ENCODE data around the gene BFAR. TPM values are rescaled to one million over a fixed set of nuclear protein-coding genes. Genes with fewer than 3 reads are reported as not detected.

BFAR gene
- total and polyA plus RNA-seq, 9 of the 15 experiments (the other 6 are each of a cell fraction or from before 2014, with no cell fraction given), result 45.0 to 82.6 (median 60.4) TPM

DNA sequence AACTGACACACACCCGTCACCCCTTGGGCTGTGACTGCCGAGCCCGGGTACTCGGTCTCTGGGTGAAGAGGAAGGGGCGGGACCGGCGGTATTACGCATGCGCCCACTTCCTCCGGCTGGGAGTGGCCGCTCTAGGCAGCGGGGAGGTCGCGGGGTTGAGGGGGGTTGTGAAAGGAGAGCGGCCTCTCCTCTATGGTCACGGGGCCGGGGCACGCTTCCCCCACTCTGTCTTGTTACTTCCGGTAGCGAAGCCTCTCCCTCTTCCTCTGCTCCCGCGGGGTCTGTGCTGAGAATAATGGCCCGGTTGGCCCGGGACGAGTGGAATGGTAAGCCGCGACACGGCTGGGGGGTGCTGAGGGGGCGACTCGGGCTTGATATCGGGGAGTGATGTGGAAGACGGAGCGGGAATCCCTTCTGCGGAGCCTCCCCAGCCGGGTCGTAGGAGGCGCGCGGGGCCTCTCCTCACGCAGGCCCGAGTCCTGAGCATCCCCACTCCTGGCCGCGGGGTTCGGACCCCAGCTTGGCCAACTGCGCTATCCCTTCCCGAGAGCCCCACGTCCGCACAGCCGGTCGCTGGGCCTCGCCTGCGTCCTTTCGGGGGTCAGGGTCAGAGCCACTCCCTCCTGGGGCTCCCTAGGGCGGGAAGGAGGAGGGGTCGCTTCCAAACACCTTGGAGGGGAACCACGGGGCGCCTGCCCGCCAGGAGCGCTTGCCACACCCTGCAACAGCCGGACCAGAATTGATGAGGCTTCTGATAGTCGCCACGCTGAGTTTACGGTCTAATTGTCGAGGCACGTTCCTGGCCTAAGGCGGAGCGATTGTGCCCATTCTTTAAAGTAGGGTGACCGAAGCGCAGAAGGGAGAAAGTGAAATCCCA, at the start of gene BFAR (continued):
- 0 out of 2 replicates have a peak, but pooled peaks have one; percentile 32 for TF ChIP-seq CTBP1 (IDR thresholded peaks at IDR 0.05; ENCODE audit: borderline replicate concordance)
- TF ChIP-seq, protein P1, sequence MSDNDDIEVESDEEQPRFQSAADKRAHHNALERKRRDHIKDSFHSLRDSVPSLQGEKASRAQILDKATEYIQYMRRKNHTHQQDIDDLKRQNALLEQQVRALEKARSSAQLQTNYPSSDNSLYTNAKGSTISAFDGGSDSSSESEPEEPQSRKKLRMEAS (CRISPR knock-in tag; IDR thresholded peaks at IDR 0.05), result peak; percentile 44
- TF ChIP-seq RB1 (IDR thresholded peaks at IDR 0.05; ENCODE audit: low read depth), result peak; percentile 54; the same call in 1 of the 2 replicates
- TF ChIP-seq FOXJ3 (CRISPR knock-in tag; IDR thresholded peaks at IDR 0.05), result no peak
- 0 out of 2 replicates have a peak, but pooled peaks have one; percentile 28 for TF ChIP-seq ZKSCAN1 (IDR thresholded peaks at IDR 0.05; ENCODE audit: low read depth, low read length)
- TF ChIP-seq, protein P2, sequence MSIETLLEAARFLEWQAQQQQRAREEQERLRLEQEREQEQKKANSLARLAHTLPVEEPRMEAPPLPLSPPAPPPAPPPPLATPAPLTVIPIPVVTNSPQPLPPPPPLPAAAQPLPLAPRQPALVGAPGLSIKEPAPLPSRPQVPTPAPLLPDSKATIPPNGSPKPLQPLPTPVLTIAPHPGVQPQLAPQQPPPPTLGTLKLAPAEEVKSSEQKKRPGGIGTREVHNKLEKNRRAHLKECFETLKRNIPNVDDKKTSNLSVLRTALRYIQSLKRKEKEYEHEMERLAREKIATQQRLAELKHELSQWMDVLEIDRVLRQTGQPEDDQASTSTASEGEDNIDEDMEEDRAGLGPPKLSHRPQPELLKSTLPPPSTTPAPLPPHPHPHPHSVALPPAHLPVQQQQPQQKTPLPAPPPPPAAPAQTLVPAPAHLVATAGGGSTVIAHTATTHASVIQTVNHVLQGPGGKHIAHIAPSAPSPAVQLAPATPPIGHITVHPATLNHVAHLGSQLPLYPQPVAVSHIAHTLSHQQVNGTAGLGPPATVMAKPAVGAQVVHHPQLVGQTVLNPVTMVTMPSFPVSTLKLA (conservative IDR thresholded peaks at IDR 0.05), result peak; percentile 82 to 92
- TF ChIP-seq CBX1 (IDR thresholded peaks at IDR 0.05; ENCODE audit: low read depth), result peak; percentile 34
- TF ChIP-seq, protein P3, sequence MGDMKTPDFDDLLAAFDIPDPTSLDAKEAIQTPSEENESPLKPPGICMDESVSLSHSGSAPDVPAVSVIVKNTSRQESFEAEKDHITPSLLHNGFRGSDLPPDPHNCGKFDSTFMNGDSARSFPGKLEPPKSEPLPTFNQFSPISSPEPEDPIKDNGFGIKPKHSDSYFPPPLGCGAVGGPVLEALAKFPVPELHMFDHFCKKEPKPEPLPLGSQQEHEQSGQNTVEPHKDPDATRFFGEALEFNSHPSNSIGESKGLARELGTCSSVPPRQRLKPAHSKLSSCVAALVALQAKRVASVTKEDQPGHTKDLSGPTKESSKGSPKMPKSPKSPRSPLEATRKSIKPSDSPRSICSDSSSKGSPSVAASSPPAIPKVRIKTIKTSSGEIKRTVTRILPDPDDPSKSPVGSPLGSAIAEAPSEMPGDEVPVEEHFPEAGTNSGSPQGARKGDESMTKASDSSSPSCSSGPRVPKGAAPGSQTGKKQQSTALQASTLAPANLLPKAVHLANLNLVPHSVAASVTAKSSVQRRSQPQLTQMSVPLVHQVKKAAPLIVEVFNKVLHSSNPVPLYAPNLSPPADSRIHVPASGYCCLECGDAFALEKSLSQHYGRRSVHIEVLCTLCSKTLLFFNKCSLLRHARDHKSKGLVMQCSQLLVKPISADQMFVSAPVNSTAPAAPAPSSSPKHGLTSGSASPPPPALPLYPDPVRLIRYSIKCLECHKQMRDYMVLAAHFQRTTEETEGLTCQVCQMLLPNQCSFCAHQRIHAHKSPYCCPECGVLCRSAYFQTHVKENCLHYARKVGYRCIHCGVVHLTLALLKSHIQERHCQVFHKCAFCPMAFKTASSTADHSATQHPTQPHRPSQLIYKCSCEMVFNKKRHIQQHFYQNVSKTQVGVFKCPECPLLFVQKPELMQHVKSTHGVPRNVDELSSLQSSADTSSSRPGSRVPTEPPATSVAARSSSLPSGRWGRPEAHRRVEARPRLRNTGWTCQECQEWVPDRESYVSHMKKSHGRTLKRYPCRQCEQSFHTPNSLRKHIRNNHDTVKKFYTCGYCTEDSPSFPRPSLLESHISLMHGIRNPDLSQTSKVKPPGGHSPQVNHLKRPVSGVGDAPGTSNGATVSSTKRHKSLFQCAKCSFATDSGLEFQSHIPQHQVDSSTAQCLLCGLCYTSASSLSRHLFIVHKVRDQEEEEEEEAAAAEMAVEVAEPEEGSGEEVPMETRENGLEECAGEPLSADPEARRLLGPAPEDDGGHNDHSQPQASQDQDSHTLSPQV (IDR thresholded peaks at IDR 0.05), result no peak
- TF ChIP-seq, protein P4, sequence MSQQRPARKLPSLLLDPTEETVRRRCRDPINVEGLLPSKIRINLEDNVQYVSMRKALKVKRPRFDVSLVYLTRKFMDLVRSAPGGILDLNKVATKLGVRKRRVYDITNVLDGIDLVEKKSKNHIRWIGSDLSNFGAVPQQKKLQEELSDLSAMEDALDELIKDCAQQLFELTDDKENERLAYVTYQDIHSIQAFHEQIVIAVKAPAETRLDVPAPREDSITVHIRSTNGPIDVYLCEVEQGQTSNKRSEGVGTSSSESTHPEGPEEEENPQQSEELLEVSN (IDR thresholded peaks at IDR 0.05; ENCODE audit: borderline replicate concordance in 1 of 2, extremely low read depth in 1 of 2, insufficient read depth in 1 of 2, insufficient read length in 1 of 2, low read depth in 1 of 2, low read length in 1 of 2, poor library complexity in 1 of 2, severe bottlenecking in 1 of 2), result peak in 1 of 2 experiments; percentile 48
- TF ChIP-seq, protein P5, sequence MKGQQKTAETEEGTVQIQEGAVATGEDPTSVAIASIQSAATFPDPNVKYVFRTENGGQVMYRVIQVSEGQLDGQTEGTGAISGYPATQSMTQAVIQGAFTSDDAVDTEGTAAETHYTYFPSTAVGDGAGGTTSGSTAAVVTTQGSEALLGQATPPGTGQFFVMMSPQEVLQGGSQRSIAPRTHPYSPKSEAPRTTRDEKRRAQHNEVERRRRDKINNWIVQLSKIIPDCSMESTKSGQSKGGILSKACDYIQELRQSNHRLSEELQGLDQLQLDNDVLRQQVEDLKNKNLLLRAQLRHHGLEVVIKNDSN (CRISPR knock-in tag; IDR thresholded peaks at IDR 0.05), result peak; percentile 80
- TF ChIP-seq SNIP1 (IDR thresholded peaks at IDR 0.05; ENCODE audit: low read depth), result peak; percentile 87
- peak; percentile 88 for TF ChIP-seq KAT7 (CRISPR knock-in tag; IDR thresholded peaks at IDR 0.05; ENCODE audit: borderline replicate concordance)
- peak; percentile 79 for TF ChIP-seq MYC (IDR thresholded peaks at IDR 0.05; ENCODE audit: low read depth, low read length)
- no peak for TF ChIP-seq MYC (CRISPR knock-in tag; IDR thresholded peaks at IDR 0.05; ENCODE audit: borderline replicate concordance, low read depth)
- TF ChIP-seq ESRRA (IDR thresholded peaks at IDR 0.05; ENCODE audit: borderline replicate concordance, low read depth), result peak; percentile 45; the same call in 1 of the 2 replicates
- TF ChIP-seq GABPA (tag; conservative IDR thresholded peaks at IDR 0.05; ENCODE audit: low read depth), result peak; percentile 94

All from K562 (cell line).